Measurements from ENCODE around the gene BAIAP2L1.

DNA sequence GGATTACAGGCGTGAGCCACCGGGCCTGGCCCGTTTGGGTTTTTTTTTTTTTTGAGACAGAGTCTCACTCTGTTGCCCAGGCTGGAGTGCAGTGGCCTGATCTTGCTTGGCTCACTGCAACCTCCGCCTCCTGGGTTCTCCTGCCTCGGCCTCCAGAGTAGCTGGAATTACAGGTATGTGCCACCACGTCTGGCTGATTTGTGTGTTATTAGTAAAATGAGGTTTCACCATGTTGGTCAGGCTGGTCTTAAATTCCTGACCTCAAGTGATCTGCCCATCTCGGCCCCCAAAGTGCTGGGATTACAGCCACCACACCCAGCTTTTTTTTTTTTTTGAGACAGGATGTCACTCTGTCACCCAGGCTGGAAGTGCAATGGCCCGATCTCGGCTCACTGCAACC, 5.9 kb upstream of the BAIAP2L1 start:
- TF ChIP-seq, protein P1, sequence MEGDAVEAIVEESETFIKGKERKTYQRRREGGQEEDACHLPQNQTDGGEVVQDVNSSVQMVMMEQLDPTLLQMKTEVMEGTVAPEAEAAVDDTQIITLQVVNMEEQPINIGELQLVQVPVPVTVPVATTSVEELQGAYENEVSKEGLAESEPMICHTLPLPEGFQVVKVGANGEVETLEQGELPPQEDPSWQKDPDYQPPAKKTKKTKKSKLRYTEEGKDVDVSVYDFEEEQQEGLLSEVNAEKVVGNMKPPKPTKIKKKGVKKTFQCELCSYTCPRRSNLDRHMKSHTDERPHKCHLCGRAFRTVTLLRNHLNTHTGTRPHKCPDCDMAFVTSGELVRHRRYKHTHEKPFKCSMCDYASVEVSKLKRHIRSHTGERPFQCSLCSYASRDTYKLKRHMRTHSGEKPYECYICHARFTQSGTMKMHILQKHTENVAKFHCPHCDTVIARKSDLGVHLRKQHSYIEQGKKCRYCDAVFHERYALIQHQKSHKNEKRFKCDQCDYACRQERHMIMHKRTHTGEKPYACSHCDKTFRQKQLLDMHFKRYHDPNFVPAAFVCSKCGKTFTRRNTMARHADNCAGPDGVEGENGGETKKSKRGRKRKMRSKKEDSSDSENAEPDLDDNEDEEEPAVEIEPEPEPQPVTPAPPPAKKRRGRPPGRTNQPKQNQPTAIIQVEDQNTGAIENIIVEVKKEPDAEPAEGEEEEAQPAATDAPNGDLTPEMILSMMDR (IDR thresholded peaks at IDR 0.05), result no peak
- no peak for TF ChIP-seq POLR2AphosphoS5 (IDR thresholded peaks at IDR 0.05; ENCODE audit: low read depth, low read length)
- TF ChIP-seq, protein P2, sequence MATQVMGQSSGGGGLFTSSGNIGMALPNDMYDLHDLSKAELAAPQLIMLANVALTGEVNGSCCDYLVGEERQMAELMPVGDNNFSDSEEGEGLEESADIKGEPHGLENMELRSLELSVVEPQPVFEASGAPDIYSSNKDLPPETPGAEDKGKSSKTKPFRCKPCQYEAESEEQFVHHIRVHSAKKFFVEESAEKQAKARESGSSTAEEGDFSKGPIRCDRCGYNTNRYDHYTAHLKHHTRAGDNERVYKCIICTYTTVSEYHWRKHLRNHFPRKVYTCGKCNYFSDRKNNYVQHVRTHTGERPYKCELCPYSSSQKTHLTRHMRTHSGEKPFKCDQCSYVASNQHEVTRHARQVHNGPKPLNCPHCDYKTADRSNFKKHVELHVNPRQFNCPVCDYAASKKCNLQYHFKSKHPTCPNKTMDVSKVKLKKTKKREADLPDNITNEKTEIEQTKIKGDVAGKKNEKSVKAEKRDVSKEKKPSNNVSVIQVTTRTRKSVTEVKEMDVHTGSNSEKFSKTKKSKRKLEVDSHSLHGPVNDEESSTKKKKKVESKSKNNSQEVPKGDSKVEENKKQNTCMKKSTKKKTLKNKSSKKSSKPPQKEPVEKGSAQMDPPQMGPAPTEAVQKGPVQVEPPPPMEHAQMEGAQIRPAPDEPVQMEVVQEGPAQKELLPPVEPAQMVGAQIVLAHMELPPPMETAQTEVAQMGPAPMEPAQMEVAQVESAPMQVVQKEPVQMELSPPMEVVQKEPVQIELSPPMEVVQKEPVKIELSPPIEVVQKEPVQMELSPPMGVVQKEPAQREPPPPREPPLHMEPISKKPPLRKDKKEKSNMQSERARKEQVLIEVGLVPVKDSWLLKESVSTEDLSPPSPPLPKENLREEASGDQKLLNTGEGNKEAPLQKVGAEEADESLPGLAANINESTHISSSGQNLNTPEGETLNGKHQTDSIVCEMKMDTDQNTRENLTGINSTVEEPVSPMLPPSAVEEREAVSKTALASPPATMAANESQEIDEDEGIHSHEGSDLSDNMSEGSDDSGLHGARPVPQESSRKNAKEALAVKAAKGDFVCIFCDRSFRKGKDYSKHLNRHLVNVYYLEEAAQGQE (IDR thresholded peaks at IDR 0.05; ENCODE audit: insufficient read depth in 1 of 2, low read depth in 2 of 2, low read length in 1 of 2), result no peak

Data from Panc1 (cell line).